Testis (tissue), 2 donors: ENCODE data around the gene ITGAE.

ENCODE experiments used
- CTCF ChIP-seq, 3 experiments: fragments of 450-650 bp in 2 of 3; fragments of 200-600 bp in 1 of 3; sonication (generic) in 1 of 3; IDR thresholded peaks; one replicate each; pipeline ENCODE4 v1.5.1; 2016 to 2019; ENCODE audit warnings: antibody characterized with exemption in 3 of 3, mild to moderate bottlenecking in 2 of 3, moderate library complexity in 1 of 3
- POLR2A ChIP-seq: fragments of 450-650 bp; IDR thresholded peaks from one replicate; pipeline ENCODE4 v1.6.1; 2017; ENCODE audit warnings: antibody characterized with exemption, mild to moderate bottlenecking, moderate library complexity

GRCh38 chr17:3748576-3748975 lies 52.4 kb downstream of the ITGAE start:
- TF ChIP-seq POLR2A (no peak), CTCF (IDR thresholded peaks at IDR 0.05) (no peak)
